Lung (tissue), 12 donors: ENCODE data around the gene ABCF3. TPM values are rescaled to one million over a fixed set of nuclear protein-coding genes. Genes with fewer than 3 reads are reported as not detected.

Experiments
- ATAC-seq: fragments of 200-7000 bp; cut with Tn5 transposase; one replicate; pipeline ENCODE4 v1.9.1; 2020; ENCODE audit warnings: moderate number of reproducible peaks; ENCODE audit not compliant: insufficient read depth, low FRiP score
- DNase-seq, 3 donors: peaks; one replicate each; pipeline ENCODE4 v3.0.0-alpha.2; 2013 to 2017
- H3K27ac ChIP-seq, 2 donors: one replicate each; pipeline ENCODE4 v1.5.1; 2013; ENCODE audit warnings: mild to moderate bottlenecking in 2 of 2, moderate library complexity in 2 of 2, control low read depth in 1 of 2, inconsistent platforms in 1 of 2, low read depth in 1 of 2, low read length in 1 of 2
- H3K27me3 ChIP-seq, 3 donors: one replicate each; pipeline ENCODE4 v1.5.1; 2013; ENCODE audit warnings: low read length in 2 of 3; ENCODE audit not compliant: control insufficient read depth in 3 of 3, insufficient read depth in 3 of 3
- H3K36me3 ChIP-seq, 4 donors: one replicate each; pipeline ENCODE4 v1.5.1; 2013; ENCODE audit warnings: low read length in 4 of 4, mild to moderate bottlenecking in 1 of 4, moderate library complexity in 1 of 4; ENCODE audit not compliant: control insufficient read depth in 4 of 4, insufficient read depth in 4 of 4
- H3K4me1 ChIP-seq, 5 donors: one replicate each; pipeline ENCODE4 v1.5.1; 2013; ENCODE audit warnings: low read length in 5 of 5, mild to moderate bottlenecking in 2 of 5, moderate library complexity in 1 of 5; ENCODE audit not compliant: control insufficient read depth in 5 of 5, insufficient read depth in 5 of 5
- H3K4me3 ChIP-seq: one replicate; pipeline ENCODE4 v1.5.1; 2013; ENCODE audit warnings: mild to moderate bottlenecking, control low read depth, moderate library complexity
- H3K9ac ChIP-seq, 2 donors: one replicate each; pipeline ENCODE4 v1.5.1; 2013; ENCODE audit warnings: low read length in 2 of 2, control low read depth in 1 of 2; ENCODE audit not compliant: insufficient read depth in 1 of 2
- H3K9me3 ChIP-seq, 4 donors: one replicate each; pipeline ENCODE4 v1.5.1; 2013; ENCODE audit warnings: low read length in 3 of 4, mild to moderate bottlenecking in 1 of 4, moderate library complexity in 1 of 4; ENCODE audit not compliant: control insufficient read depth in 4 of 4, insufficient read depth in 3 of 4
- WGBS, 2 donors: extraction: QIAGEN DNeasy Blood & Tissue Kit; methylation state at CpG; one replicate each; pipeline ENCODE4 v1.1.7; 2013; 5-methylcytosine and 5-hydroxymethylcytosine counted together
- polyA plus RNA-seq, 2 donors: library from polyadenylated mRNA; stranded (reverse); fragments of 200-250 nt; gene quantifications; one replicate each; pipeline ENCODE4 v1.2.1, GENCODE V29; 2013
- total RNA-seq, 2 donors: library from RNA; depleted of rRNA in 1 of 2; stranded (reverse); fragments of >200 nt in 1 of 2; gene quantifications; one replicate each; pipeline ENCODE4 v1.2.1, GENCODE V29; 2014 to 2021
- TF ChIP-seq, protein P1 (sequence below): IDR thresholded peaks from 2 replicates; pipeline ENCODE4 v1.5.1; 2012; ENCODE audit warnings: mild to moderate bottlenecking; ENCODE audit errors: control extremely low read depth, extremely low read depth
- donor health status: control.
- donor health status: control.
- donor health status: Bipolar disorder and iron deficiency.
- donor health status: healthy.
- donor health status: DM: yes; HTN: yes; CAD: no.

The ABCF3 gene
- total and polyA plus RNA-seq, 4 donors = 44.7 to 81.8 (median 49.5) TPM

DNA sequence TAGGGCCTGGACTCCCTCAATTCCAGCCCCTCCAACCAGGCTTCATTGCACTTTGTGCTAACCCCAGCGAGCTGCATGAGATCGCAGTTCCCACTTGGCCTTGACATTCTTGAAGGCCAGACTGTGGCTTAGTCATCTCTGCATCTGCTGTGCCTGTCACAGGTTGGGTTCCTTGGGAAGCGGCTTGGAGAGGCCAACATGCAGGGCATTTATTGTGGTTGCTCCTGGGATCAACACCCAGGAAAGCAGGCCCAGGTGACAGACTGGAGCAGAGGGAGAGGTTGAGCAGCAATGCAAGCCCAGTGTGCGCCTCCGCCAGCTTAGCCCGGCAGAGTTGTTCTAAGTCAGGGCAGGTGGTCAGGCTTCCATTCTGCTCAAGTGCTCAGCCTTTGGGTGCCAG, 10.5 kb downstream of the ABCF3 start:
- TF ChIP-seq, protein P1, sequence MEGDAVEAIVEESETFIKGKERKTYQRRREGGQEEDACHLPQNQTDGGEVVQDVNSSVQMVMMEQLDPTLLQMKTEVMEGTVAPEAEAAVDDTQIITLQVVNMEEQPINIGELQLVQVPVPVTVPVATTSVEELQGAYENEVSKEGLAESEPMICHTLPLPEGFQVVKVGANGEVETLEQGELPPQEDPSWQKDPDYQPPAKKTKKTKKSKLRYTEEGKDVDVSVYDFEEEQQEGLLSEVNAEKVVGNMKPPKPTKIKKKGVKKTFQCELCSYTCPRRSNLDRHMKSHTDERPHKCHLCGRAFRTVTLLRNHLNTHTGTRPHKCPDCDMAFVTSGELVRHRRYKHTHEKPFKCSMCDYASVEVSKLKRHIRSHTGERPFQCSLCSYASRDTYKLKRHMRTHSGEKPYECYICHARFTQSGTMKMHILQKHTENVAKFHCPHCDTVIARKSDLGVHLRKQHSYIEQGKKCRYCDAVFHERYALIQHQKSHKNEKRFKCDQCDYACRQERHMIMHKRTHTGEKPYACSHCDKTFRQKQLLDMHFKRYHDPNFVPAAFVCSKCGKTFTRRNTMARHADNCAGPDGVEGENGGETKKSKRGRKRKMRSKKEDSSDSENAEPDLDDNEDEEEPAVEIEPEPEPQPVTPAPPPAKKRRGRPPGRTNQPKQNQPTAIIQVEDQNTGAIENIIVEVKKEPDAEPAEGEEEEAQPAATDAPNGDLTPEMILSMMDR = no peak
- no peak overlapping the region for H3K4me3 ChIP-seq
- WGBS, 2 donors = 93 to 97% methylated on average over 6 of the region's 6 CpGs
- no peak overlapping the region for H3K9ac ChIP-seq
- DNase-seq (no peak), ATAC-seq (no peak)
- H3K36me3 ChIP-seq = peaks cover 5 to 42% (median 22%) of the 10 kb centered on the region in 4 donors
- no peaks in the 10 kb centered on the region for H3K4me1 ChIP-seq
- no peaks in the 10 kb centered on the region for H3K9me3 ChIP-seq
- no peaks in the 10 kb centered on the region for H3K27me3 ChIP-seq
- no peak overlapping the region for H3K27ac ChIP-seq

DNA sequence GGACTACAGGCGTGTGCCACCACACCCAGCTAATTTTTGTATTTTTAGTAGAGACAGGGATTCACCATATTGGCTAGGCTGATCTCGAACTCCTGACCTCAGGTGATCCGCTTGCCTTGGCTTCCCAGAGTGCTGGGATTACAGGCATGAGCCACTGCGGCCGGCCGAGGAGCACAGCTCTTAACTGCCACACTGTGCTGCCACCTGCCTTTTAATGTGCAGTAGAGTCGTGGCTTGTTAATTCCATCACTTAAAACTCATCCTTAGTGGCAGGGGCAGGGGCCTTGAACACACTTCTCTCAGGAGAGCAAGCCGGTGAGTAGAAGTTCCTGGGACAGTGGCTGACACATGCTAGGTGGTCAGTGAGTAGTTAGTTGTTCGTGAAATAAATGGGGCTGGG, 12.5 kb downstream of the ABCF3 start:
- WGBS, 2 donors = 88 to 90% methylated on average over 9 of the region's 9 CpGs
- no peak overlapping the region for H3K9ac ChIP-seq
- DNase-seq (no peak), ATAC-seq (no peak)
- peaks cover 3 to 28% (median 10%) of the 10 kb centered on the region in 4 donors for H3K36me3 ChIP-seq
- no peaks in the 10 kb centered on the region for H3K9me3 ChIP-seq
- H3K4me1 ChIP-seq = no peaks in the 10 kb centered on the region
- no peak overlapping the region for H3K4me3 ChIP-seq
- H3K27me3 ChIP-seq = no peaks in the 10 kb centered on the region
- TF ChIP-seq, protein P1 = no peak
- H3K27ac ChIP-seq = no peak overlapping the region

DNA sequence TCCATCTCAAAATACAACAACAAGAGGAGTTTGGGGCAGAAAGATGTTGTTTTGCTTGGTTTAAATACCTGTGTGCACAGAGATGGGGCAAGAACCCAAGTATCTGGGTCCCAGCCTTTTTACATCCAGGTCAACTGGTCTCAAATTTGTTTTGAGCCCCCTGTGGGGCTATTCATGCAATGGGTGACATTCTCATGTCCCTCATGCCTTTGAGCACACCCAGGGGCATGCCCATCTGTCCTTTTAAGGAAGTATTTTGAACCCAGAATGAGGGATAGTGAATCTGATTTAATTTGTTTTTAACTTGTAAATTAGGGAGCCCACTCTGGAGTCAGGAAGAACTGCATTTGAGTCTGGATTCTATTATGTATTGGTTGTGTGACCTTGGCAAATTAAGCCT, 14.8 kb downstream of the ABCF3 start:
- peaks cover 0 to 3% (median 0%) of the 10 kb centered on the region in 3 donors for H3K27me3 ChIP-seq
- no peak for ATAC-seq
- peaks cover 0 to 10% (median 3%) of the 10 kb centered on the region in 4 donors for H3K36me3 ChIP-seq
- H3K9ac ChIP-seq = no peak overlapping the region
- no peak overlapping the region for H3K4me3 ChIP-seq
- DNase-seq = no peak
- TF ChIP-seq, protein P1 = no peak
- H3K9me3 ChIP-seq = no peaks in the 10 kb centered on the region
- no peak overlapping the region for H3K27ac ChIP-seq
- no peaks in the 10 kb centered on the region for H3K4me1 ChIP-seq

DNA sequence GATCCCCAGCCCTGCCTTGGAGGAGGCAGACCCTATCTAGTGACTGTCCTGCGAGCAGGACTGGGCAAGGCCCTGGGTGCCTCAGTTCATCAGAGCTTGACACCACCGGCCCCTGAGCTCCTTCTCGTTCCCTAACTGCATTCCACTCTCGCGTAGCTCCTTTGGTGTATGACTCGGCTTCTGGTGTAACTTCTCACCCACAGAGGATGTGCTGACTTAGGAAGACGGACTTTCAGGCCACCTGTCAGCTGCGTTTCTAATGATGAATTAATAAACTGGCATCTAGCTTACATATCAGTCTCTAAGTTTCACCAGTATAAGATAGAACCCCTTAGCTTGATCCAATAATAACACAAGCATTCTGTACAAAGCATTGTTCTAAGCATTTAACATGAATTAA, 17.5 kb downstream of the ABCF3 start:
- Histone ChIP-seq H3K9me3 (no peaks in the 10 kb centered on the region), H3K27ac (no peak overlapping the region), H3K4me1 (no peaks in the 10 kb centered on the region), H3K36me3 (no peaks in the 10 kb centered on the region), H3K27me3 (peaks cover 0 to 3% (median 0%) of the 10 kb centered on the region in 3 donors), H3K9ac (no peak overlapping the region), H3K4me3 (no peak overlapping the region)
- WGBS, 2 donors = 78 to 84% methylated on average over 8 of the region's 8 CpGs
- TF ChIP-seq, protein P1 = no peak
- no peak for ATAC-seq
- no peak for DNase-seq
